Glutamatergic neuron (in vitro differentiated cells): ENCODE results near the gene ARID1B. TPM values are rescaled to one million over a fixed set of nuclear protein-coding genes. Genes with fewer than 3 reads are reported as not detected.

ENCODE experiments used
- DNase-seq: peaks from one replicate; pipeline ENCODE4 v3.0.0; 2022
- H3K27ac Mint-ChIP-seq: one replicate; pipeline ENCODE4 v1.8.0; 2020; ENCODE audit warnings: mild to moderate bottlenecking, mixed read lengths, inconsistent platforms; ENCODE audit not compliant: unreplicated experiment
- H3K27me3 Mint-ChIP-seq: one replicate; pipeline ENCODE4 v1.8.0; 2020; ENCODE audit warnings: mild to moderate bottlenecking, moderate library complexity, mixed read lengths, inconsistent platforms; ENCODE audit not compliant: unreplicated experiment
- H3K36me3 Mint-ChIP-seq: one replicate; pipeline ENCODE4 v1.8.0; 2020; ENCODE audit warnings: mild to moderate bottlenecking, mixed read lengths, inconsistent platforms; ENCODE audit not compliant: unreplicated experiment
- H3K4me1 Mint-ChIP-seq: one replicate; pipeline ENCODE4 v1.8.0; 2020; ENCODE audit warnings: mild to moderate bottlenecking, low read depth, mixed read lengths, inconsistent platforms; ENCODE audit not compliant: unreplicated experiment
- H3K4me3 Mint-ChIP-seq: one replicate; pipeline ENCODE4 v1.8.0; 2020; ENCODE audit warnings: mild to moderate bottlenecking, mixed read lengths, inconsistent platforms; ENCODE audit not compliant: unreplicated experiment
- H3K9me3 Mint-ChIP-seq: one replicate; pipeline ENCODE4 v1.8.0; 2020; ENCODE audit warnings: mild to moderate bottlenecking, moderate library complexity, mixed read lengths, inconsistent platforms; ENCODE audit not compliant: unreplicated experiment
- CTCF ChIP-seq: fragments of 200-600 bp; sonication (generic); IDR thresholded peaks from one replicate; pipeline ENCODE4 v1.5.0; 2021; ENCODE audit not compliant: partially characterized antibody, unreplicated experiment
- total RNA-seq: library from RNA; stranded (reverse); fragmentation: NEBNext Ultra II Directional; extraction: Animal tissue kit (Norgen Biotek cat#: 25700); gene quantifications from one replicate; pipeline ENCODE4 v1.2.1, GENCODE V29; 2021; ENCODE audit not compliant: unreplicated experiment

Gene ARID1B
- total RNA-seq, 1 donor from 2014 or later = 202 TPM

DNA sequence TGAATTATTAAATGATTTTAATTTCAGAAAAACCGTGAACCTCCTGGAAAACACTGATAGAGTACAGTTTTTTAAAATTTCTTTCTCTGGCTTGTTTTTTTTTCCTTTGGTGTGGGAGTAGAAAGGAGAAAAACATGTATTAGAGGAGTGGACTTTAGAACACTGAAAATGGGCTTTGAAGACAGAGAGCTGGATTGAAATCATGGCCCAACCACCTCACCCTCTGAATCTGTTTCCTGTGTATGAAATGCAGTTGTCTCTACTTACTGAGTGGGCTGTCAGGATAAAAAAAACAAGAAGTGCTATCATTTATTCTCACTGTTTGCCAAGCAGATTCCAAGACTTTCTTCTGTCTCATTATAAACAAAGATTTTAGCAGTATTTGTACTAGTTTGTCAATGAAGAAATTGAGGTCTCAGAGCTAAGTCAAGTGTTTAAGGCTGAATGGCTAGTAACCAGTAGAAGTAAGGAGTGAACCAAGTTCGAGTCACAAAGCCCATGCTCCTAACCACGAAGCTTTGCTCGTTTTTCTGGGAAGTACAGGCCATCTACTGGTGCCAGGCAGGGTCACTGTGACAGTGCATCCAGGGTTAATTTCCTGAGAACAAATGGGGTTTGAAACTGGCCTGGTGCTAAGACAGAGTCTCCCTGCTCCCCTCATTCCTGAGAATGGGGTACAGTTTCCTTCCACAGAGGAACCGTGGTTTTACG, 289.8 kb downstream of the ARID1B start:
- DNase-seq = no peak
- H3K4me3 Mint-ChIP-seq = no peak overlapping the region
- H3K27me3 Mint-ChIP-seq = peaks cover 2% of the 10 kb centered on the region
- peaks cover 35% of the 10 kb centered on the region for H3K4me1 Mint-ChIP-seq
- no peak overlapping the region for H3K27ac Mint-ChIP-seq
- H3K9me3 Mint-ChIP-seq = no peaks in the 10 kb centered on the region
- TF ChIP-seq CTCF = no peak
- H3K36me3 Mint-ChIP-seq = no peaks in the 10 kb centered on the region

DNA sequence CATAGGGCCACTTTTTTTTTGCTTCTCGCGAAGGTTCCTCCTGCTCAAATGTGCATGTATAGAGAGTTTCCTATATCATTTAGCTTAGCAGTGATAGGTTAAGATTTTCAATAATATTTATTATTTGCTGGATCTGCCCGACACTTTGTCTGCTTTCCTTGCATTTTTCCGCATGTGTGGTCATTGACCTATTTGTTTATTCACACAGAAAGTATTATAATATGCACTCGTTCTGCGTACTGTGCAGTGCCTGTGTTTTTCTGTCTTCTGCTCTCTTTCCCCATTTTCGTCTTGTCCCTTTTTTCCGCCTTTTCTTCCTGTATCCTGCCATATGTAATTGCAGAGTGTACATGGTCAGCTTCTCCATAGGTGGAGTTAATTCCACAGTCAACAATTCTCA, 290.3 kb downstream of the ARID1B start:
- no peak for TF ChIP-seq CTCF
- no peak for DNase-seq
- Mint-ChIP-seq H3K27me3 (peaks cover 2% of the 10 kb centered on the region), H3K9me3 (no peaks in the 10 kb centered on the region), H3K4me3 (no peak overlapping the region), H3K4me1 (peaks cover 35% of the 10 kb centered on the region), H3K36me3 (no peaks in the 10 kb centered on the region), H3K27ac (no peak overlapping the region)

- Mint-ChIP-seq H3K4me1 (peaks cover 38% of the 10 kb centered on the region), H3K27me3 (no peaks in the 10 kb centered on the region), H3K4me3 (no peak overlapping the region), H3K27ac (no peak overlapping the region), H3K9me3 (no peaks in the 10 kb centered on the region), H3K36me3 (no peaks in the 10 kb centered on the region)
- DNase-seq = no peak
- TF ChIP-seq CTCF = no peak
Measured at GRCh38 chr6:157068691-157069324, 291.6 kb downstream of the ARID1B start.

DNA sequence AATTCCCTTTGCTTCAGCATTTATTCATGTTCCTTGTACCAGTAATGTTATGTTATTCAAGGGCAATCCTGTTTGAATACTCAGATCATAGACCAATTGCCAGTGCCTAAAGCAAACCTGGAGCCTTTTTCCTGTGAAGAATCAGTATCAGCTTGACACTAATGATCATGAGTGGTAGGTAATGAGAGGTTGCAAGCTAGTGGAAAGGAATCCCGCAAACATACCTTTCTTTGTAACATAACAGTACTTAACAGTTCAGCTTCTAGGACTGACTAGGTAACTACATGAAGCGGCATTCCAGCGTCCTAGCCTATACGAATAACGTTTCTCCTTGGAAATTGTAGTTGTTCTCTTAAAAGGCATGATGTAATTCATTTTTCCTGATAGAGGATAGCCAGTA, 292.4 kb downstream of the ARID1B start:
- H3K27ac Mint-ChIP-seq = no peak overlapping the region
- no peaks in the 10 kb centered on the region for H3K36me3 Mint-ChIP-seq
- TF ChIP-seq CTCF = no peak
- peaks cover under 1% of the 10 kb centered on the region for H3K27me3 Mint-ChIP-seq
- no peak for DNase-seq
- no peak overlapping the region for H3K4me3 Mint-ChIP-seq
- H3K4me1 Mint-ChIP-seq = peaks cover 38% of the 10 kb centered on the region
- no peaks in the 10 kb centered on the region for H3K9me3 Mint-ChIP-seq
